RWPE2 (cell line): ENCODE results near the gene TOMM5.

Experiments
- ATAC-seq: fragments of 200-7000 bp; cut with Tn5 transposase; 3 replicates; pipeline ENCODE4 v1.9.1; 2021; ENCODE audit warnings: low read depth
- DNase-seq: peaks from one replicate; pipeline ENCODE4 v3.0.0-alpha.2; 2020; ENCODE audit warnings: low spot score
- H3K27ac ChIP-seq: fragments of 450-650 bp; 2 replicates; pipeline ENCODE4 v1.5.1; 2017; ENCODE audit warnings: mild to moderate bottlenecking; ENCODE audit not compliant: poor library complexity, severe bottlenecking
- H3K27me3 ChIP-seq: fragments of 250-450 bp; sonication (Bioruptor Pico); 2 replicates; pipeline ENCODE4 v1.5.1; 2021; ENCODE audit warnings: mild to moderate bottlenecking, moderate library complexity; ENCODE audit not compliant: insufficient read depth, poor library complexity, severe bottlenecking
- H3K36me3 ChIP-seq: fragments of 250-450 bp; sonication (Bioruptor Pico); 2 replicates; pipeline ENCODE4 v1.5.1; 2020; ENCODE audit warnings: low read depth, mild to moderate bottlenecking, moderate library complexity
- H3K4me1 ChIP-seq: fragments of 250-450 bp; sonication (Bioruptor Pico); 2 replicates; pipeline ENCODE4 v1.5.1; 2021; ENCODE audit warnings: mild to moderate bottlenecking, moderate library complexity; ENCODE audit not compliant: insufficient read depth, poor library complexity, severe bottlenecking
- H3K4me3 ChIP-seq: fragments of 250-450 bp; sonication (Bioruptor Pico); 2 replicates; pipeline ENCODE4 v1.5.1; 2021; ENCODE audit warnings: mild to moderate bottlenecking, moderate library complexity; ENCODE audit not compliant: severe bottlenecking
- H3K9me3 ChIP-seq: fragments of 250-450 bp; sonication (Bioruptor Pico); 2 replicates; pipeline ENCODE4 v1.5.1; 2021; ENCODE audit warnings: mild to moderate bottlenecking, moderate library complexity; ENCODE audit not compliant: severe bottlenecking
- TF ChIP-seq, protein P1 (sequence below): fragments of 450-650 bp; IDR thresholded peaks from one replicate; pipeline ENCODE4 v1.5.1; 2017; ENCODE audit warnings: mild to moderate bottlenecking, moderate library complexity; ENCODE audit not compliant: poor library complexity, severe bottlenecking

TOMM5 gene

DNA sequence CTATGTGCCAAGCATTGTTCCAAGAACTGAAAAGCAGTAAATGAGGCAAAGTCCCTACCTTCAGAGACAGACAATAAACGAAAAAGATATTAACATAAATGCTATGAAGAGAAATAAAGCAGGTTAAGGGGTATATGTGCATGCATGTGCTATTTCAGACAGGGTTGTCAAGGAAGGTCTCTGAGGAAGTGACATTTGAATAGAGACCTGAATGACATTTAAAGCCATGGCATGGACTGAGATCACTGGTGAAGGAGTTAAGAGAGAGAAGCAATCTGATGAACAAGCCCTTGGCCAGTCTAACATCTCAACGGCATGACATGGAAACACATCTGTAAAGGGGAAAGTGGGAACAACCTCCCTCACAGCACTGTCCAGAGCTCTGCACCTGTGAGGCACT lies 30.7 kb downstream of the TOMM5 start:
- no peaks in the 10 kb centered on the region for H3K36me3 ChIP-seq
- no peak overlapping the region for H3K4me3 ChIP-seq
- ATAC-seq, result no peak
- DNase-seq, result no peak
- H3K27ac ChIP-seq, result no peak overlapping the region
- H3K27me3 ChIP-seq, result no peaks in the 10 kb centered on the region
- no peaks in the 10 kb centered on the region for H3K4me1 ChIP-seq
- H3K9me3 ChIP-seq, result peaks cover 4% of the 10 kb centered on the region
- TF ChIP-seq, protein P1, sequence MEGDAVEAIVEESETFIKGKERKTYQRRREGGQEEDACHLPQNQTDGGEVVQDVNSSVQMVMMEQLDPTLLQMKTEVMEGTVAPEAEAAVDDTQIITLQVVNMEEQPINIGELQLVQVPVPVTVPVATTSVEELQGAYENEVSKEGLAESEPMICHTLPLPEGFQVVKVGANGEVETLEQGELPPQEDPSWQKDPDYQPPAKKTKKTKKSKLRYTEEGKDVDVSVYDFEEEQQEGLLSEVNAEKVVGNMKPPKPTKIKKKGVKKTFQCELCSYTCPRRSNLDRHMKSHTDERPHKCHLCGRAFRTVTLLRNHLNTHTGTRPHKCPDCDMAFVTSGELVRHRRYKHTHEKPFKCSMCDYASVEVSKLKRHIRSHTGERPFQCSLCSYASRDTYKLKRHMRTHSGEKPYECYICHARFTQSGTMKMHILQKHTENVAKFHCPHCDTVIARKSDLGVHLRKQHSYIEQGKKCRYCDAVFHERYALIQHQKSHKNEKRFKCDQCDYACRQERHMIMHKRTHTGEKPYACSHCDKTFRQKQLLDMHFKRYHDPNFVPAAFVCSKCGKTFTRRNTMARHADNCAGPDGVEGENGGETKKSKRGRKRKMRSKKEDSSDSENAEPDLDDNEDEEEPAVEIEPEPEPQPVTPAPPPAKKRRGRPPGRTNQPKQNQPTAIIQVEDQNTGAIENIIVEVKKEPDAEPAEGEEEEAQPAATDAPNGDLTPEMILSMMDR, result no peak

DNA sequence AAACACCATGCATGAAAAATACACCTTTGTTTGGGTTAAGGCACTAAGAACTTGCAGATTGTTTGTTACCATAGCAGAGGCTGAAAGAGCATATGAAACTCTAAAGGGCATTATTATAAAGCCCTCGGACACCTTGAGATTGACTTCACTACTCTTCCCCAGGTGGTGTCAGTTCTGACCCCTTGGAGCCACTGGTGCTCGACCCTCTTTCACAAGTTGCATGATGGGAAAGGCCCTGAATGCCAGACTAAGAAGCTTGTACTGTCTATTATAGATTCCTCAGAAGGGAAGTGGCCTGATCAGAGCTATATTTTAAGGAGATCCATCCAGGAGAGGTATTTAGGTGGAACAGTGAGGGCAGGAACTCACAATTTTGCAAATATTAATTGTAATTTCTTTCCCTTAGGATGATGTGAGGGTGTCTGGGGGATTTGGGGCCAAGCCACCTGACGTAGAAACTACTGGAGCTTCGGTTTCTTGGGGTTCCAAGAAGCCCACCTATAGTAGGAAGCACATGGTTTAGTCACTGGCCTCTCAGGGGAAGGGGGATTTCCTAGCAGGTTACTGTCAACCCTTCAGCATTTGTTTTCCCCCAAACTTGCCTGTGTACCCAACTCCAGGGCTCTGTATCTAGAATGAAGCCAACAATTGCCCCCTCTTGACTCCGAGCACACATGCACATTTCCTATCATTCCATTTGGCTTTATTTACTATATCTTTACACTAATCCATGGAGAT lies 32.4 kb downstream of the TOMM5 start:
- TF ChIP-seq, protein P1, result no peak
- H3K27me3 ChIP-seq, result no peaks in the 10 kb centered on the region
- no peak overlapping the region for H3K4me3 ChIP-seq
- ATAC-seq, result no peak
- no peak overlapping the region for H3K27ac ChIP-seq
- H3K9me3 ChIP-seq, result peaks cover 4% of the 10 kb centered on the region
- no peak for DNase-seq
- no peaks in the 10 kb centered on the region for H3K36me3 ChIP-seq
- H3K4me1 ChIP-seq, result no peaks in the 10 kb centered on the region

DNA sequence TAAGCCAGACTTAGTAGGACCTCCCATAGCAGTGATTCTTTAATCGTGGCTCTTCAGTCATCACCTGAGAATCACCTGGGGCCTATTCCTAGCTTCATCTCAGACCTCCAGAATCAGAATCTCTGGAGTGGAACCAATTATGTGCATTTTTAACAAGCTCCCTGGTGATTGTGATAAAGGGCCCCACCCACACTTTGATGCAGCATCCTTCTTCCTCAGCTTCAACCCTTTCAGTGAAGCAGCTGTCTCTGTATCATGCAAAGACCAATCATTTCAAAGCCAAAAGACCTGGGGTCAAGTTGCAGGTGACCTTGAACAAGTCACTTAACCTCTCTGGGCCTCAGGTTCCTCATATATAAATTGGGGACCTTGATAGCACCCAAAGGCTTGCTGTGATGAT lies 33.3 kb downstream of the TOMM5 start:
- H3K27me3 ChIP-seq, result no peaks in the 10 kb centered on the region
- peaks cover 2% of the 10 kb centered on the region for H3K9me3 ChIP-seq
- H3K36me3 ChIP-seq, result no peaks in the 10 kb centered on the region
- DNase-seq (no peak), ATAC-seq (no peak)
- TF ChIP-seq, protein P1, result no peak
- H3K4me3 ChIP-seq, result no peak overlapping the region
- H3K27ac ChIP-seq, result no peak overlapping the region
- no peaks in the 10 kb centered on the region for H3K4me1 ChIP-seq

DNA sequence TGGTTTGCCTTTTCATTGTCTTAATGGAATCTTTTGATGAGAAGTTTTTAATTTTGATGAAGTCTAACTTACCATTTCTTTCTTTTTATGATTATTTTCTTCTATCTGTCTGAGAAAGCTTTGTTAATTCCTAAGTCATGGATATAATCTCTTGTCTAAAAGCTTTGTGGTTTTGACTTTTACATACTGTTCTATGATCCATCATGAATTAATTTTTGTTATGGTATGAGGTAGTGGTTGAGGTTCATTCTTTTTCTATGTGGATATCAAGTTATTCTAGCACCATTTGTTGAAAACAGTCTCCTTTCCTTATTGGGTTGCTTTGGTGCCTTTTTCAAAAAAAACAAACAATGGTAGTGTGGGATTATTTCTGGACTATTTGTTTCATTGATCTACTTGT lies 36.6 kb downstream of the TOMM5 start:
- no peak overlapping the region for H3K27ac ChIP-seq
- no peak overlapping the region for H3K4me3 ChIP-seq
- TF ChIP-seq, protein P1, result no peak
- no peaks in the 10 kb centered on the region for H3K9me3 ChIP-seq
- no peak for ATAC-seq
- DNase-seq, result no peak
- no peaks in the 10 kb centered on the region for H3K4me1 ChIP-seq
- H3K27me3 ChIP-seq, result no peaks in the 10 kb centered on the region
- H3K36me3 ChIP-seq, result no peaks in the 10 kb centered on the region

DNA sequence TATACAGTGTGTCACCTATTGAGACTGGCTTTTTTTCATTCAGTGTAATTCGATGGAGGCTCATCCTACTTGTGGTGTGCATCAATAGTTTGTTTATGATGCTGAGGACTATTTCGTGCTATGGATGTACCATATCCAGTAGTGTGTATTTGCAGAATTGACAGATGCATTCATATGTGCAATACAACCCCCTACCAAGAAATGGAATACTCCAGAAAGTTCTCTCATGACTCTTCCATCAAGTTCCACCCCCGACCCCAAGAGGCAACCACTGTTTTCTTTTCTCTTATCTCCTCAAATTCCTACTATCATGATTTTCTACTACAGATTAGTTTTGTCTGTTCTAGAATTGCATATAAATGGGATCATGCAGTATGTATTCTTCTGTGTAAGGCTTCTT lies 38.1 kb downstream of the TOMM5 start:
- DNase-seq (no peak), ATAC-seq (no peak)
- TF ChIP-seq, protein P1, result no peak
- no peaks in the 10 kb centered on the region for H3K36me3 ChIP-seq
- H3K4me1 ChIP-seq, result no peaks in the 10 kb centered on the region
- no peak overlapping the region for H3K4me3 ChIP-seq
- no peaks in the 10 kb centered on the region for H3K27me3 ChIP-seq
- H3K27ac ChIP-seq, result no peak overlapping the region
- H3K9me3 ChIP-seq, result no peaks in the 10 kb centered on the region
